SK-MEL-5 (cell line): ENCODE results near the gene GTF3C2. TPM values are rescaled to one million over a fixed set of nuclear protein-coding genes. Genes with fewer than 3 reads are reported as not detected.
"Not testable (repeated sequence)": the region's sequence is repeated elsewhere in the genome, so short reads cannot be mapped to it uniquely, and the experiment has no call there.

ENCODE experiments used
- DNase-seq: peaks from one replicate; pipeline ENCODE4 v3.0.0-alpha.2; 2016; ENCODE audit warnings: low read depth, low spot score
- in situ Hi-C: cut with HindIII; loops from 2 replicates; pipeline ENCODE4 v1.10.0; 2016; ENCODE audit warnings: low sequenced_read_pairs, high pct_unique_total_duplicates, low pct_unique_long_range_greater_than_20kb
- total RNA-seq: library from RNA; depleted of rRNA; stranded (reverse); fragments of >200 nt; shearing (Covaris generic); gene quantifications from 2 replicates; pipeline ENCODE4 v1.2.3, GENCODE V29; 2014

GTF3C2 gene
- total RNA-seq, 1 experiment from 2014 or later = 99.9 TPM

DNA sequence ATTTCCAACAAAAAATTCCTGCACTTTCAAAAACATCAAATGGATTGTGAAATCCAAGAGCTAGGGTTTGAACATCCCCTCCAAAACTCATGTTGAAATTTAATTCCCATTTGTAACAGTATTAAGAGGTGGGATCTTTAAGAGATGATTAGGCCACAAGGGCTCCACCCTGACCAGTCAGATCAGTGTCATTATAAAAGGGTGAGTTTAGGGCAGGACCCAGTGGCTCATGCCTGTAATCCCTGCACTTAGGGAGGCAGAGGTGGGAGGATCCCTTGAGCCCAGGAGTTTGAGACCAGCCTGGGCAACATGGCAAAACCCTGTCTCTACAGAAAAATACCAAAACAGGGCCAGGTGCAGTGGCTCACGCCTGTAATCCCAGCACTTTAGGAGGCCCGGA is 8.9 kb downstream of the GTF3C2 start:
- DNase-seq = no peak

DNA sequence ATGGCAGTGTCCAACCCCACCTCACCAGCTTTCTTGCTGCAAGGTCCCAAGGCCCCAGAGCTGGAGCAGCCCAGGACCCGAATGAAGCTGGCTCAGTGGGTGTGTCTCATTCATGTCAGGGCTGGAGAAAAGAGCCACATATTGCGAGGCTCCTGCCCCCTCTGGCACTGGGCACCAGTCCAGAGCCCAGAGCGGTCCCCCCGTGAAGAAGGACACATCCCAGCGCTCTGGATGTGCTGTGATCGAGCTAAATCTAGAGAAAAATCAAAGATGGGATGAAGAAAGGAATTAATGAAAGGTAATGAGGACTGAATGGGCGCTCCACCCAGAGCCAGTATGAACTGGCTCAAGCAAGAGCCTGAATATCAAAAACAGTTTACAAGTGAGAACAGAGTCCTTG is 20.4 kb downstream of the GTF3C2 start:
- in situ Hi-C loops = no loop called here
- DNase-seq = no peak

More for the DNA sequence above, 8.9 kb downstream of the GTF3C2 start:
- in situ Hi-C loops = no loop called here

DNA sequence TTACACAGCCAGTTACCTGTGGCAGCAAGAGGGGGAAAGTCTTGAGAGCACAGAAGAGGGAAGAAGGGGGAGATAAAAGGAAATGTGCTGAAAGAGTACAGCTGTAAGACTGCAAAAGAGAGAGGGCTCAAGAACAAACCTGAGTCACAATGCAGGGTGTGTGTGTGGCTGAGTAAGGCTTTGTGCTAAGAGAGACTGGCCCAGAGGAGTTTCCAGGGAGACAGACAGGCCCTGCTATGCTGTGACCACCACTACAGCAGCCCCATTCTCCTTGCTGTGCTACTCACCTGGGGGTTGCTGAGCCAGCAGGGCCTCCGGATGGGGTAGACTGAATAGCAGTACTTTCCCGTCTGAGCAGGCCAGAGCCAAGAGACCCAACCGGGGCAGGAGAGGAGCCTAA is 21.3 kb downstream of the GTF3C2 start:
- in situ Hi-C loops = no loop called here
- DNase-seq = no peak

DNA sequence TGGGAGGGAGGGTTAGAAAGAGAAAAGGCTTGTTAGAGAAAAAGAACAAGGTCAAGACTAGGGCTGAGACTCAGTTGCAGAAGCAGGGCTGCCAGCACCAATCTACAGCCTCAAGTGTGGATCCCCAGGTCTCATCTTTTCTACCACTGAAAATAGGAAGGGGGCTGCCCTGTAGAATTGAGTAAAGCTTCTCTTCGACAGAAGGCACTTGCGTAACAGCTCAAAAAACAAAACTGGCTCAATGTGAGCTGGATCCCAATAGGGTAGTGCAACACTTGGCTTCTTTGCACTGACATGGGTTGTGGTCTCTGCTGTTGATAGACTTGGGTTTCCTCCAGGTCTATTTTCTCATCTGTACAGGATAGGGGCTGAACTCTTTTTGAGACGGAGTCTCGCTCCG is 31.8 kb downstream of the GTF3C2 start:
- in situ Hi-C loops = no loop called here
- DNase-seq = no peak

DNA sequence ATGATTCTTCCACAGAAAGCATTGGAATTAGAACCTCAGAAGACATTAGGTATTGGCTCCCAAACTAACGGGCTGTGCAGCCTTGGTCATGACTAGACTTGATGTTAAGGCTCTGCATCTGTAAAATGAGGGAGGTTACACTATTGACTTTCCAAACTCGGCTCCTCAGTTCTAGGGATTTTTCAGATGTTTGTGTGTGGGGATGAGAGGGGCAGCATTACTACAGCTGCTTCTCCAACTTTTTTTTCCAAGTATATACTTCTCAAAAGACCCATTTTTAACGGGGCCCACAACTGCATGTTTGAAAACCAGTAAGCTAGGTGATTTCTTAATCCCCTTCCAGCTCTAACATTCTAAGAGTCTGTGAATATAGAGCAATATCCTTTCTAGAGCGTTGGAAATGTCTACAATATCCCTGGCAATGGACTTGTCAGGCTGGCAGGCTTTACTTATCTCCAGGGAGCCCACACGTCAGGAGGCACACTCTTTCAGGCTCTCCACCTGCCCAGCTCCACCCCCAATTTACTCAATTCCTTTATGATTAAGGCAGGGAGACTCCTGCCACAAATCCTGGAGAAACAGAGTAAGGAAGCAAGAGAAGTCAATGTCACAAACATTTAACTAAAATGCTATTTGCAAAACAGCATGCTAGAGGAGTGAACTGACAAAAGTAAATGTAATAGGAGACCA is 32.8 kb downstream of the GTF3C2 start:
- in situ Hi-C loops = no loop called here
- DNase-seq = peak; percentile 21

DNA sequence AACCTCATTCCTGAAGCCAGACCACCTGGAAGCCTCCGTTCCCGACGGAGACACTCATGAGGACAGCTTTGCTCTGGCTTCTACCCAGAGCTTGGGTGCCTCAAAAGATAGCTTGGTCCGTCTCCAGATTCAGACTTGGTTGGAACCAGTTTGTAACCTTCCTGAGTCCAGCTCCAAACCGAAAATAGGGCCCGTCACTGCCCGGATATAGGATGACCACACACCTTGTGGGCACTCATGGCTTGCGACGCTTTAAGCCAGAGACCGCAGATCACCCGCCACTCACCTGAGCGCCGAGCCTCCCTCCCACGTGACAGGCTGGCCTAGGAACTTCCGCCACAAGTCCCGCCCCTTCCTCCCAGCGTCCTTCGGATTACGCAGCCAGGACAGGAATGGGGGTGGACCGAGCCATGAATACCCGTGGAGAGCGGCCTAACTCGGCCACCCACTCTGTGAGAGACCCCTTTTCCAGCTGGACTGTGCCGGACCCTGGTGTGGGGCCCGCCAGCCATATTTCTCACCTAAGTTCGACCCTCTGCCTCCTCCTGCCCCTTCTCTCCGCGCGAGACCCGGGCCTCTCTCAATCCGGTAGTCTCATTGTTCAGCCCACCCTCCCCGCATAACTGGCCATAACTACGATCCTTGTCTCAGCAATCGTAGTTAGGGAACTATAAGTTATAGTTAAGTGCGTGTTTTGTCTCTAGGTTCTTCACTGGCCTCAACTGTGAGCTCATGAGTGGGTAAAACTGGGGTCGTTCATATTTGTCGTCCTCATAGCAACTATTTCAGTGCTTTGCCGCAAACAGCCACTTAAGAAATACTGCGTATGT is 33.6 kb downstream of the GTF3C2 start, which contains the start of gene MPV17:
TSS of gene MPV17 (minus strand) at position 332 of the 830 bp plus-strand sequence. CDS start 580 bp downstream, outside the sequence.
- peak; percentile 97 for DNase-seq
- in situ Hi-C loops = no loop called here

DNA sequence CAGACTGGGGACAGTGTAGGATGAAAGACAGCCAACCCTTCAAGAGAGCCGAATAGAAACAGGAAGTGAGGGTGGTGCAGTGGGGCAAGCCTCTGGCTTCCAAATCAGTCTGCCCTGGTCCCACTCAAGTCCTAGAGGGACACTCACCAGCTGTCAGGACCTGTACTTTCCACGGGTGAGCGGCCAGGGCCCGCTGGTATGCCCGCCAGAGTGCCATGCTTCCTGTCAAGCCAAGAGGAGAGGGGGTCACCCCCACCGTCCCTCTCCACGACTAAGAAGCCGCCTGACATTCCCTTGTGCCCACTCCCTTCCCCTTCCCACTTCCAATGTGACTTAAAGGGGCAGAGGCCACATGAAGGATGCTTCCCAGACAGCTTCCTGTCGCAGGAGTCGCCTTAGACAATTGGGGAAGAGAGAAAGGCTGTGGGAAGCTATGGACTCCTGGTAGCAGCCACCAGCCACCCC is 34.2 kb downstream of the GTF3C2 start:
- in situ Hi-C loops = no loop called here
- peak; percentile 28 for DNase-seq

DNA sequence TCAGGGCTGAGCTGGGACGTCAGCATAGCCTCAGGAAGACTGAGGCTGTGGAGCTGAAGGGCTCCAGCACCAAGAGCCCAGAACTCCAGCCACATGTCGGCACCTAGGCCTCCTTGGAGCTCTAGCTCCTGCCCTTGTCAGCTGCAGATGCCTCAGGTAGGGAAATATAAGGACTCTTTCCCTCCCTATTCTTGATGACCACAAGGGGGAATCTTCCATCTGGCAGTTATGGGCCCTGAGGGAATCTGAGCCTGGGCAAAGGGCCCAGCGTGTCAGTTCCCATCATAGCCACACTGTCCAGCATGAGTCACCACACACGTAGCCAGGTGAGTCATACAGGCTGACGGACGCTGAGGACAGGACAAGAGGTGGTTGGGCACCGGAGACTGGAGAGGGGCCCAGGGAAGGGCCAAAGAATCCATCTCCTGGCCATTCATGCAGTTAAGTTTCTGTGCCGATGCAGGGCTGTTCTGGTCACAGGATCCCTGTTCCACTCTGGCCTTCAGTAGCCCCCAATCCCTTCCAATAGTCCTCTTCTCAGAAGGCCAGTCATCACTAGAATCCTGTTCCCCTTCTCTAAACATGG is 35.5 kb downstream of the GTF3C2 start:
- DNase-seq = peak; percentile 95
- in situ Hi-C loops = no loop called here

DNA sequence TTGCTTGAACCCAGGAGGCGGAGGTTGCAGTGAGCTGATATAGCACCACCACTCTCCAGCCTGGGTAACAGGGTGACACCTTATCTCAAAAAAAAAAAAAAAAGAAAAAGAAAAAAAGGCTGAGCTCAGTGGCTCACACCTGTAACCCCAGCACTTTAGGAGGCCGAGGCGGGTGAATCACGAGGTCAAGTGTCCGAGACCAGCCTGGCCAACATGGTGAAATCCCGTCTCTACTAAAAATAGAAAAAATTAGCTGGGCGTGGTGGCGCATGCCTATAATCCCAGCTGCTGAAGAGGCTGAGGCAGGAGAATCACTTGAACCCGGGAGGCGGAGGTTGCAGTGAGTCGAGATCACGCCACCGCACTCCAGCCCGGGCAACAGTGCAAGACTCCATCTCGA is 36.7 kb downstream of the GTF3C2 start:
- DNase-seq, in situ Hi-C loops: not testable (repeated sequence)

DNA sequence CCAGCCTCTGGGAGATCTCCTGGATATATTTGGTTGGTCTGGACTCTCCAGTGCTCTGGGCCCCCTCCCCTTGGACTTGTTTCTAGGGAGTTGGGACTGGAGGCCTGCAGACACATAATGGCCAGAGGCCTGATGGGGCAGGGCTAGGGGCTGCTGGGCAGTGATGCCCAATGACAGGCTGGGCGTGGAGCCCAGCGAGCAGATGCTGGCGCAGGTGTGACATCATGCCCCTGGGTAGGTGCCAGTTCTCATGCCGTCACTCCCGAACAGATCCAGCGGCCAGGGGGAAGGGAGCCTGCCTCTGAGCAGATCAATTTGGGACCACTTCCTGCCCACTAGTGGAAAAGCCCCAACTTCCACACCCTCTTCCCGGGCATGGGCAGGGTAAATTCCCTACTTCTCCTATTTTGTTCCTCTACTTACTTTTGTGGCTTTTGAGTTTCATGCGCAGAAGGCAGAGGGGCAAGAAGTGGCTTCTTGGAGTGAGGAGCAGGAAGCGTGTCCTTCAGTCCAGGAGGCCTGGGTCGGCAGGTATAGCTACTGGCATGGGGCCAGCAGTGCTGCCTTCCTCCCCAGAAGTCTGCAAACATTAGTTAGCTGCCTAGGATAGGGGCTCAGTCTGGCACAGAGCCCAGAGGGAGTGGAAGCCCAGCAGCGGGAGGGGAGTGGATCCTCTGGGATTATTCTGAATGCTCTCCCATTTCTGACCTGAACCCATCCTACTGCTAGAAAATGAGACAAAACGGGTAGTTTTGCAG is 39.7 kb downstream of the GTF3C2 start:
- no peak for DNase-seq
- in situ Hi-C loops = no loop called here

DNA sequence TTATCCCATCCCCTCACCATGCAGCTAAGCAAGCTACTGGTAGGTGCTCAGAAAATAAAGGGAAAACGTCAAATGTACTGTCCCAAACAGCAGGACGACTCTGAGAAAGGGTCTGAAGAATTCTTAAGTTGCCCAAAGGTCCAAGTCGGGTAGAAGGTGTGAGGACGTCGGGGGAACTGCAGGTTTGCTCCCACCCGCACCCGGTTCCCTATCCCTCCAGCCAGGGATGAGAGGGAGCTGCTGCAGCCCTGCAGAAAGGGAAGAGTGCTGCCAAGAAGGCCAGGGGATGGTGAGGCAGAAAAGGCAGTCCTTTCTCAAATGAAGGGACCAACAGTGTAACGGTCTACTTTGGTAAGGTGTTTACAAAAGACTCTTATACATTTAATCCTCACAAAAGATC is 41.4 kb downstream of the GTF3C2 start:
- in situ Hi-C loops = no loop called here
- DNase-seq = no peak

DNA sequence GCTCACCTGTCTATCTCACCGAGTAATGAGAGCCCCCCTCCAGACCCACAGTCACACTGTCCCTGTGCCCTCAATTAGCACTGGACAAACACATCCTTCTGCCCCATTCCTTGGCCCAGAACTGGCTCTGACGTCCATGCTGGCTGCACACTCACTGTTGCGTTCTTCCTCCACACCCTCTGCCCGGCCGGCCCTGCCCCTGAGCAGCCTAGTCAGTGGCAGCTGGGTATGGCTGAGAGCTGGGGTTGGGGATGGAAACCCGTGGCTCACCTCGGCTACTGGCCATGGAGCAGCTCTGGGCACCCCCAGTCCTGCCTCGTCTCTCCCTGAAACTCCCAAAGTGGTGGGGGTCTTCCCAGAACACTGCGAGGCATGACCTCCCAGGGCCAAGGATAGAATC is 41.9 kb downstream of the GTF3C2 start:
- no peak for DNase-seq
- in situ Hi-C loops = no loop called here

DNA sequence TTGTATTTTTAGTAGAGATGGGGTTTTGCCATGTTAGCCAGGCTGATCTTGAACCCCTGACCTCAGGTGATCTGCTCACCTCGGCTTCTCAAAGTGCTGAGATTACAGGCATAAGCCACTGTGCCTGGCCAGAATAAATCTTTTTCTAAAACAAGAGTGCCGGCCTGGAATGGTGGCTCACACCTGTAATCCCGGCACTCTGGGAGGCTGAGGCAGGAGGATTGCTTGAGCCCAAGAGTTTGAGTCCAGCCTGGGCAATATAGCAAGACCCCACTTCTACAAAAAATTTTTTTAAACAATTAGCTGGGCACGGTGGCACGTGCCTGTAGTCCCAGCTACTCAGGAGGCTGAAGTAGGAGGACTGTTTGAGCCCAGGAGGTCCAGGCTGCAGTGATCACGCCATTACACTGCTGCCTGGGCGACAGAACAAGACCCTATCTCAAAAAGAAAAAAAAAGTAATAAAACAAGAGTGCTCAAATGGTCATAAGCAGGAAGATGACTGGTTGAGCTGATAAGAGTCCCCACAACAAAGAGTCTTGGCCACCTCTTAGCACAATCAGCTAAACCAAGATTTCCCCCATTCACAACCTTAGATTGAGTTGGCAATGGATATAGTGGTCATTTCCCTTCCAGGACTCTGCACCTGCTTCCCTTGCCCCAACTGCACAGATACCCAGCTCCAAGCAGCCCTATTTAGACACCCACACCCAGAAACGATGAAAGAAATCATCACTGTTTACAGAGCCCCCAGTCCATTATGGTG is 42.5 kb downstream of the GTF3C2 start:
- no peak for DNase-seq
- in situ Hi-C loops = no loop called here

DNA sequence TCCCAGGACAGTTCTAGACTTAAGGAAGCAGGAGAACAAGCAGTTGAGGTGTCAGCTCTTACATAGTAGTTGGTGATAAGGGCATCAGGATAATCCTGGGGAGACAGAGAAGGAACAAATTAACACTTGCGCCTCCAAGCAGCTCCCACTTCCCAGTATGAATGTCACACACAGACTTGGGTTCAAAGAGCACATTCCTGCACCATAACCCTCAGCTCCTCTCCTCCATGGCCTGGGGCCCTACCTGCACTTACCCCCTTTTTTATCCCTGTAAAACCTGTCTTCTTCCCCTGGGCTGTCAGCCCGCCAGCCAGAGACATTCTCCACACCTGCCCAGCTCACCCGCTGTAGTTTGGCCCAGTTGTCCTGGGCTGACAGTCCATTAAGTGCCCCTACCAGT is 44.4 kb downstream of the GTF3C2 start:
- in situ Hi-C loops = no loop called here
- DNase-seq = no peak

DNA sequence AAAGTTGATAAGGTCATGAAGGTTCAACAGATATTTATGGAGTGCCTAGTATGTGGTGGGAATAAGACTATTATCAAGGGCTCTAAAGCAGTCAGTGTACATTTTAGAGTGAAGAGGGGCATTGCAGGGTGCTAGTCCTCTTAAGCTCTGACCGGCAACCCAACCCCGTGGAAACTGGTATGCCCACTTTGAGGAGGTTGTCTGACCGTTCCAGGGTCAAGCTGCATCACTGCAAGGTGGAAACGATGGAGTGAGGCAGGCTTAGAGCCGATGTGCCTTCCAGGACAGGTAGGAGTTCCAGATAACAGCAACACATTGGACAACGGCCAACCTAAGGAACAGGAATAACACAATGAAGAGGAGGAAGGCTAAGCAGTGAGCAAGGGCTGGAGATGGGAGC is 46.9 kb downstream of the GTF3C2 start:
- no peak for DNase-seq
- in situ Hi-C loops = no loop called here

DNA sequence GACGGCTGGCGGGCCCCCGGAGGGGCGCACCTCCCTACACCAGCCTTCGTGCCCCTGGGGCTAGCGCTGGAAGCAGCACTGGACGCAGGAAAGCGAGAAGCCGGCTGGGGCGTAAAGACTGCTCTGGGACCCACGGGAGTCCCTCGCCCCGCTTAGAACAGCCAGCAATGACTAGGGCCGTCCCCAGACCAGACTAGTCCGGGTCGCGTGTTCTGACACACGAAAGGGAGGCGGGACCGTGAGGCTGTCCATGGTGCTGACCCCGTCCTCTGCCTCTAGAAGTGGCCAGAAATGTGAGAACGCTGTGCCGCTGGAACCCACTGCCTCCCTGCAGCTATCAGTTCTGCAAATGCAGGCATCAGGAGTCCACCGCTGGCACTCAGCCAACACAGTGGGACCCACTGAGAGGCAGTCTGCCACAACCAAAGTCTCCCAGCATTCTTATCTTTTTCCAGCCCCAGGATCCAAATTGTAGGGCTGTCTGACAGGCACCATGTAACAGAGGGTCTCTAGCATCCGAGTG is 48.1 kb downstream of the GTF3C2 start, which contains the start of gene UCN:
TSS of gene UCN (minus strand) at position 87 of the 523 bp plus-strand sequence. CDS start 550 bp downstream, outside the sequence.
- in situ Hi-C loops = no loop called here
- no peak for DNase-seq
